H1 (cell line): ENCODE data around the gene MARS1.

Source experiments
- CTCF ChIP-seq, 3 experiments: IDR thresholded peaks; 1 replicate in 2 of 3; 2 replicates in 1 of 3; pipeline versions ENCODE4 v1.5.1 to v1.6.1; 2011; ENCODE audit warnings: low read length in 3 of 3, mild to moderate bottlenecking in 3 of 3, inconsistent platforms in 2 of 3, low read depth in 1 of 3, moderate library complexity in 1 of 3; ENCODE audit not compliant: insufficient read depth in 1 of 3; ENCODE audit errors: control extremely low read depth in 1 of 3
- FOSL1 ChIP-seq: IDR thresholded peaks from 2 replicates; pipeline ENCODE4 v1.6.1; 2011; ENCODE audit warnings: mild to moderate bottlenecking, low read depth, low read length, moderate library complexity; ENCODE audit not compliant: insufficient read depth

DNA sequence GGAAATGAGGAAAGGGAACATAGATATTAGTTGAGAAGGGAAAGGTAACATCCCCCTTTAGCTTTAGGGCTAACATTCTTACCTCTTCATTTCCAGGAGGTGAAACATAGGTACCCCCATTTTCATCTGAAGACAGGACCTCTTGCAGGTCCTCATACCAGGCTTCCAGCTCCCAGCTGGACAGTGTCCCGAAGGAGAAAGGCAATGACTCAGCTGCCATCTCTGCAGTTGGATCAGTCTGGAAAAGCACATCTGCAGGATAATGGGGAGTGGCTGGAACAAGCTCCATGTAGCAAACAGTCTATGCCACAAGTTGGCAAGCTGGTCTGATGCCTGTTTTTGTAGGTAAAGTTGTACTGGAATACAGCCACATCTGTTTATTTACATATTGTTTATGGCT lies 29.3 kb downstream of the MARS1 start:
- no peak for TF ChIP-seq FOSL1
- no peak for TF ChIP-seq CTCF (IDR thresholded peaks at IDR 0.05; ENCODE audit: control extremely low read depth in 1 of 3, insufficient read depth in 1 of 3, low read depth in 1 of 3, low read length in 3 of 3)
